ENCODE data around the gene KCNH5. TPM values are rescaled to one million over a fixed set of nuclear protein-coding genes. Genes with fewer than 3 reads are reported as not detected.

KCNH5 gene
- total RNA-seq, 1 experiment from 2014 or later: 1.4 TPM

GRCh38 chr14:62670526-62670925, 374.7 kb downstream of the KCNH5 start:
- CTCF ChIA-PET: no interaction called here
- Histone ChIP-seq H3F3A (ENCODE audit: insufficient read depth, low read depth) (no peaks in the 10 kb centered on the region), H3K27me3 (ENCODE audit: insufficient read depth, low read depth) (0 out of 2 replicates have a peak, but pooled peaks cover 6% of the 10 kb centered on the region), H3K36me3 (ENCODE audit: low read depth) (no peaks in the 10 kb centered on the region), H3K4me2 (no peak overlapping the region), H3K9me3 (ENCODE audit: insufficient read depth, low read depth) (no peaks in the 10 kb centered on the region), H3K9me2 (ENCODE audit: insufficient read depth) (no peaks in the 10 kb centered on the region), H3K27ac (no peak overlapping the region), H3K4me1 (replicated peaks; ENCODE audit: insufficient read depth) (no peaks in the 10 kb centered on the region), H3K79me2 (ENCODE audit: low read depth) (no peaks in the 10 kb centered on the region), H4K20me1 (ENCODE audit: insufficient read depth) (no peaks in the 10 kb centered on the region), H3K4me3 (no peak overlapping the region), H2AFZ (no peak overlapping the region)
- no peak for TF ChIP-seq CTCF (conservative IDR thresholded peaks at IDR 0.05)
- no peak for TF ChIP-seq EZH2 (IDR thresholded peaks at IDR 0.05; ENCODE audit: low read depth)
- intact Hi-C loops (cut with micrococcal nuclease; ENCODE audit: unreplicated experiment): no loop called here
- BruUV-seq (replicated peaks): no TSS peak
- POLR2A ChIA-PET (ENCODE audit: unreplicated experiment): no interaction called here
- no peak for DNase-seq

- Histone ChIP-seq H3K4me1 (replicated peaks; ENCODE audit: insufficient read depth) (no peaks in the 10 kb centered on the region), H2AFZ (no peak overlapping the region), H3K36me3 (ENCODE audit: low read depth) (no peaks in the 10 kb centered on the region), H3K4me3 (no peak overlapping the region), H3K27me3 (ENCODE audit: insufficient read depth, low read depth) (0 out of 2 replicates have a peak, but pooled peaks cover 6% of the 10 kb centered on the region), H3K27ac (no peak overlapping the region), H4K20me1 (ENCODE audit: insufficient read depth) (no peaks in the 10 kb centered on the region), H3F3A (ENCODE audit: insufficient read depth, low read depth) (no peaks in the 10 kb centered on the region), H3K9me2 (ENCODE audit: insufficient read depth) (no peaks in the 10 kb centered on the region), H3K79me2 (ENCODE audit: low read depth) (no peaks in the 10 kb centered on the region), H3K4me2 (no peak overlapping the region), H3K9me3 (ENCODE audit: insufficient read depth, low read depth) (no peaks in the 10 kb centered on the region)
- BruUV-seq (replicated peaks): no TSS peak
- POLR2A ChIA-PET (ENCODE audit: unreplicated experiment): no interaction called here
- CTCF ChIA-PET: no interaction called here
- no peak for DNase-seq
- no peak for TF ChIP-seq EZH2 (IDR thresholded peaks at IDR 0.05; ENCODE audit: low read depth)
- peak; percentile 21; the same call in 1 of the 2 replicates for TF ChIP-seq CTCF (conservative IDR thresholded peaks at IDR 0.05)
- intact Hi-C loops (cut with micrococcal nuclease; ENCODE audit: unreplicated experiment): no loop called here
These were observed 377.8 kb downstream of the KCNH5 start for GRCh38 chr14:62667421-62667914.

- Histone ChIP-seq H3K4me2 (no peak overlapping the region), H3K4me3 (no peak overlapping the region), H3K27me3 (ENCODE audit: insufficient read depth, low read depth) (0 out of 2 replicates have a peak, but pooled peaks cover 6% of the 10 kb centered on the region), H4K20me1 (ENCODE audit: insufficient read depth) (no peaks in the 10 kb centered on the region), H3F3A (ENCODE audit: insufficient read depth, low read depth) (no peaks in the 10 kb centered on the region), H3K4me1 (replicated peaks; ENCODE audit: insufficient read depth) (no peaks in the 10 kb centered on the region), H3K9me2 (ENCODE audit: insufficient read depth) (no peaks in the 10 kb centered on the region), H2AFZ (no peak overlapping the region), H3K27ac (no peak overlapping the region), H3K79me2 (ENCODE audit: low read depth) (no peaks in the 10 kb centered on the region), H3K9me3 (ENCODE audit: insufficient read depth, low read depth) (no peaks in the 10 kb centered on the region), H3K36me3 (ENCODE audit: low read depth) (no peaks in the 10 kb centered on the region)
- no TSS peak for BruUV-seq (replicated peaks)
- DNase-seq: no peak
- TF ChIP-seq CTCF (conservative IDR thresholded peaks at IDR 0.05) (no peak), EZH2 (IDR thresholded peaks at IDR 0.05; ENCODE audit: low read depth) (no peak)
- intact Hi-C loops (cut with micrococcal nuclease; ENCODE audit: unreplicated experiment): no loop called here
- ChIA-PET CTCF (no interaction called here), POLR2A (ENCODE audit: unreplicated experiment) (no interaction called here)
These were observed 380.0 kb downstream of the KCNH5 start for GRCh38 chr14:62665286-62665685.
